CD4-positive, alpha-beta T cell (primary cell): Measurements from ENCODE around the gene MAN1C1. TPM values are rescaled to one million over a fixed set of nuclear protein-coding genes. Genes with fewer than 3 reads are reported as not detected.

Experiments used
- ATAC-seq: fragments of 200-7000 bp; cut with Tn5 transposase; one replicate; pipeline ENCODE4 v1.10.0; 2022; ENCODE audit warnings: mild to moderate bottlenecking; ENCODE audit not compliant: poor library complexity
- CTCF ChIA-PET: fragments of 350-600 bp; sonication (Branson Sonifier 250); formaldehyde crosslinking; loops from one replicate; lab custom pipeline; 2021; ENCODE audit warnings: antibody characterized with exemption, inconsistent platforms; lab: Charles Lee
- POLR2A ChIA-PET: fragments of 350-600 bp; sonication (Branson Sonifier 250); formaldehyde crosslinking; loops from one replicate; lab custom pipeline; 2021; ENCODE audit warnings: antibody characterized with exemption, inconsistent platforms; lab: Charles Lee
- DNase-seq, 14 experiments: peaks; one replicate each; pipeline ENCODE4 v3.0.0-alpha.2; 2013 to 2020; ENCODE audit warnings: mixed read lengths in 2 of 14
- H3K27ac ChIP-seq, 2 donors: one replicate each; pipeline versions ENCODE4 v1.5.1 to v1.7.0; 2013; ENCODE audit warnings: low read length in 2 of 2, low read depth in 1 of 2, mild to moderate bottlenecking in 1 of 2
- H3K27me3 ChIP-seq, 2 experiments: 1 replicate in 1 of 2; 2 replicates in 1 of 2; pipeline versions ENCODE4 v1.6.1 to v1.7.0; 2013; ENCODE audit warnings: low read length in 2 of 2, control low read depth in 1 of 2, mild to moderate bottlenecking in 1 of 2, moderate library complexity in 1 of 2; ENCODE audit not compliant: insufficient read depth in 2 of 2, control insufficient read depth in 1 of 2
- H3K36me3 ChIP-seq: one replicate; pipeline ENCODE4 v1.6.1; 2013; ENCODE audit warnings: low read length, control low read depth; ENCODE audit not compliant: insufficient read depth
- H3K4me1 ChIP-seq: one replicate; pipeline ENCODE4 v1.6.1; 2013; ENCODE audit warnings: low read length, control low read depth; ENCODE audit not compliant: insufficient read depth
- H3K4me3 ChIP-seq: one replicate; pipeline ENCODE4 v1.5.1; 2013; ENCODE audit warnings: mild to moderate bottlenecking, low read length, moderate library complexity
- H3K9me3 ChIP-seq, 2 experiments: 1 replicate in 1 of 2; 2 replicates in 1 of 2; pipeline versions ENCODE4 v1.6.1 to v1.7.0; 2013; ENCODE audit warnings: low read length in 2 of 2, mild to moderate bottlenecking in 2 of 2, control low read depth in 1 of 2, moderate library complexity in 1 of 2; ENCODE audit not compliant: control insufficient read depth in 1 of 2, insufficient read depth in 1 of 2
- H3K27ac Mint-ChIP-seq: one replicate; pipeline ENCODE4 v1.8.0; 2020; ENCODE audit warnings: mixed read lengths
- H3K27me3 Mint-ChIP-seq: one replicate; pipeline ENCODE4 v1.8.0; 2021; ENCODE audit warnings: mixed read lengths
- H3K36me3 Mint-ChIP-seq: one replicate; pipeline ENCODE4 v1.8.0; 2021; ENCODE audit warnings: low read depth, mixed read lengths
- H3K4me1 Mint-ChIP-seq: one replicate; pipeline ENCODE4 v1.8.0; 2021; ENCODE audit warnings: low read depth, mixed read lengths
- H3K4me3 Mint-ChIP-seq: one replicate; pipeline ENCODE4 v1.8.0; 2020; ENCODE audit warnings: mild to moderate bottlenecking, mixed read lengths
- H3K9me3 Mint-ChIP-seq: one replicate; pipeline ENCODE4 v1.8.0; 2020; ENCODE audit warnings: mixed read lengths
- intact Hi-C, 2 experiments: fragments of 100-400 bp; cut with DNase I in 1 of 2; cut with micrococcal nuclease in 1 of 2; formaldehyde crosslinking; loops; one replicate each; pipeline versions ENCODE4 v1.15.1 to v1.9.0; 2023 to 2025; cut with DNase I, micrococcal nuclease
- total RNA-seq, 174 experiments: library from RNA in 2 of 174; stranded (reverse) in 2 of 174; gene quantifications; one replicate each; pipeline ENCODE4 v1.2.3 and lab custom pipeline; 2021 to 2026
- TF ChIP-seq, protein P1 (sequence below): fragments of 200-600 bp; IDR thresholded peaks from one replicate; pipeline ENCODE4 v1.8.0; 2022; ENCODE audit warnings: antibody characterized with exemption, mild to moderate bottlenecking

Gene MAN1C1
- total RNA-seq, 2 experiments from 2014 or later = 44.4 to 46.9 TPM

- ATAC-seq = no peak
- H3K36me3 ChIP-seq = peaks cover 25% of the 10 kb centered on the region
- Mint-ChIP-seq H3K9me3 (no peaks in the 10 kb centered on the region), H3K36me3 (peaks cover 35% of the 10 kb centered on the region), H3K4me1 (peaks cover 50% of the 10 kb centered on the region), H3K4me3 (peak overlapping the region; percentile 51), H3K27me3 (no peaks in the 10 kb centered on the region), H3K27ac (no peak overlapping the region)
- ChIA-PET CTCF (no interaction called here), POLR2A (no interaction called here)
- H3K27me3 ChIP-seq = no peaks in the 10 kb centered on the region
- DNase-seq = peak in 1 of 14 experiments; percentile 22
- no peak overlapping the region for H3K27ac ChIP-seq
- intact Hi-C loops = no loop called here
- H3K4me3 ChIP-seq = no peak overlapping the region
- H3K4me1 ChIP-seq = peaks cover 31% of the 10 kb centered on the region
- no peaks in the 10 kb centered on the region for H3K9me3 ChIP-seq
- TF ChIP-seq, protein P1, sequence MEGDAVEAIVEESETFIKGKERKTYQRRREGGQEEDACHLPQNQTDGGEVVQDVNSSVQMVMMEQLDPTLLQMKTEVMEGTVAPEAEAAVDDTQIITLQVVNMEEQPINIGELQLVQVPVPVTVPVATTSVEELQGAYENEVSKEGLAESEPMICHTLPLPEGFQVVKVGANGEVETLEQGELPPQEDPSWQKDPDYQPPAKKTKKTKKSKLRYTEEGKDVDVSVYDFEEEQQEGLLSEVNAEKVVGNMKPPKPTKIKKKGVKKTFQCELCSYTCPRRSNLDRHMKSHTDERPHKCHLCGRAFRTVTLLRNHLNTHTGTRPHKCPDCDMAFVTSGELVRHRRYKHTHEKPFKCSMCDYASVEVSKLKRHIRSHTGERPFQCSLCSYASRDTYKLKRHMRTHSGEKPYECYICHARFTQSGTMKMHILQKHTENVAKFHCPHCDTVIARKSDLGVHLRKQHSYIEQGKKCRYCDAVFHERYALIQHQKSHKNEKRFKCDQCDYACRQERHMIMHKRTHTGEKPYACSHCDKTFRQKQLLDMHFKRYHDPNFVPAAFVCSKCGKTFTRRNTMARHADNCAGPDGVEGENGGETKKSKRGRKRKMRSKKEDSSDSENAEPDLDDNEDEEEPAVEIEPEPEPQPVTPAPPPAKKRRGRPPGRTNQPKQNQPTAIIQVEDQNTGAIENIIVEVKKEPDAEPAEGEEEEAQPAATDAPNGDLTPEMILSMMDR = no peak
Measured at GRCh38 chr1:25804244-25804963, 187.8 kb downstream of the MAN1C1 start.

- H3K36me3 Mint-ChIP-seq = peaks cover 43% of the 10 kb centered on the region
- ChIA-PET CTCF (no interaction called here), POLR2A (no interaction called here)
- H3K4me1 Mint-ChIP-seq = peaks cover 46% of the 10 kb centered on the region
- Histone ChIP-seq H3K4me3 (no peak overlapping the region), H3K4me1 (peaks cover 29% of the 10 kb centered on the region), H3K27me3 (no peaks in the 10 kb centered on the region), H3K36me3 (peaks cover 31% of the 10 kb centered on the region), H3K27ac (no peak overlapping the region), H3K9me3 (no peaks in the 10 kb centered on the region)
- no peak overlapping the region for H3K4me3 Mint-ChIP-seq
- H3K9me3 Mint-ChIP-seq = no peaks in the 10 kb centered on the region
- intact Hi-C loops = no loop called here
- H3K27ac Mint-ChIP-seq = no peak overlapping the region
- ATAC-seq = no peak
- no peak for DNase-seq
- TF ChIP-seq, protein P1 = no peak
- H3K27me3 Mint-ChIP-seq = no peaks in the 10 kb centered on the region
Measured at GRCh38 chr1:25804964-25805862, 188.6 kb downstream of the MAN1C1 start.

GRCh38 chr1:25805863-25806225 is 189.3 kb downstream of the MAN1C1 start:
- TF ChIP-seq, protein P1 = no peak
- ChIA-PET POLR2A (no interaction called here), CTCF (no interaction called here)
- Histone ChIP-seq H3K4me3 (no peak overlapping the region), H3K36me3 (peaks cover 31% of the 10 kb centered on the region), H3K27ac (no peak overlapping the region), H3K9me3 (no peaks in the 10 kb centered on the region), H3K4me1 (peaks cover 30% of the 10 kb centered on the region), H3K27me3 (no peaks in the 10 kb centered on the region)
- ATAC-seq (no peak), DNase-seq (no peak)
- Mint-ChIP-seq H3K9me3 (no peaks in the 10 kb centered on the region), H3K27ac (no peak overlapping the region), H3K4me3 (no peak overlapping the region), H3K4me1 (peaks cover 41% of the 10 kb centered on the region), H3K36me3 (peaks cover 49% of the 10 kb centered on the region), H3K27me3 (no peaks in the 10 kb centered on the region)
- intact Hi-C loops = no loop called here
